Stimulated activated CD4-positive, alpha-beta T cell treated with anti-CD3 and anti-CD28 coated beads, Interleukin-4, amount 100 ng/mL, for 24 hours (primary cell): ENCODE measurements around the gene ANP32D.
"Not testable (repeated sequence)": the region's sequence is repeated elsewhere in the genome, so short reads cannot be mapped to it uniquely, and the experiment has no call there.

Experiments
- DNase-seq: peaks from one replicate; pipeline ENCODE4 v3.0.0-alpha.2; 2020

ANP32D gene

DNA sequence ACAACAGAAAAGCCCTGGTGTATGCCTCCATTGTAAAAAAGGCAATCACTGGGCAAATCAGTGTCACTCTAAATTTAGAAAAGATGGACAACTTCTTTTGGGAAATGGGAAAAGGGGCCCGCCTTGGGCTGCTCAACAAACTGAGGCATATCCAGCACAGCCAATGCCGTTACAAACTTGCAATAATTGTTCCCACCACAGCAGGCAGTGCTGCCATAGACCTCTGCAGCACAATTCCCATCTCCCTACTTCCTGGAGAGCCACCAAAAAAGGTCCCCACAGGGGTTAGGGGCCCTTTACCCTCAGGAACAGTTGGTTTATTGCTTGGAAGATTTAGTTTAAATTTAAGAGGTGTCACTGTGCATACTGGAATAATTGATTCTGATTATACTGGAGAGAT is 36.6 kb downstream of the ANP32D start:
- no peak for DNase-seq

DNA sequence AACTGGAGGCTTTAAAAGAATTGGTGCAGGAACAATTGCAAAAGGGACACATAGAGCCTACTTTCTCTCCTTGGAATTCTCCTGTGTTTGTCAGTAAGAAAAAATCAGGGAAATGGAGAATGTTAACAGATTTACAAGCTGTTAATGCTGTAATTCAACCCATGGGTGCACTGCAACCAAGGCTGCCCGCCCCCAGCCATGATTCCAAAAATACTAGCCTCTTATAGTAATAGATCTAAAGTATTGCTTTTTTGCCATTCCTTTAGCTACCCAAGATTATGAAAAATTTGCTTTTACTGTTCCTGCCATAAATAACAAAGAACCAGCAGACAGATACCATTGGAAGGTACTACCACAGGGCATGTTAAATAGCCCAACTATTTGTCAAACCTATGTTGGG is 37.8 kb downstream of the ANP32D start:
- DNase-seq = no peak

DNA sequence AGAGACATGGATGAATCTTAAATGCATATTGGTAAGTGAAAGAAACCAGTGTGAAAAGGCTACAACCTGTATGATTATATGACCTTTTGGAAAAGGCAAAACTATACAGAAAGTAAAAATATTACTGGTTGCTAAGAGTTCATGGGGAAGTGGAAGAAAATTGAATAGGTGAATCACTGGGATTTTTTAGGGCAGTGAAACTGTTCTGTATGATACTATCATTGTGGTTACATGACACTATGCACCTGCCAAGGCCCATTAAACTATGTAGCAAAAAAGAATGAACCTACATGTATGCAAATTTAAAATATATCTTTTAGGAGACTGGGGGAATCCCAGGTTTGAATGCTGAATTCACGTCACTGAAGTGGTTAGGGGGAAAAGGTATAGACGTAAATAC is 40.5 kb downstream of the ANP32D start:
- peak; percentile 11 for DNase-seq

- DNase-seq = no peak
Observed at GRCh38 chr12:48514728-48515127, 42.4 kb downstream of the ANP32D start.

DNA sequence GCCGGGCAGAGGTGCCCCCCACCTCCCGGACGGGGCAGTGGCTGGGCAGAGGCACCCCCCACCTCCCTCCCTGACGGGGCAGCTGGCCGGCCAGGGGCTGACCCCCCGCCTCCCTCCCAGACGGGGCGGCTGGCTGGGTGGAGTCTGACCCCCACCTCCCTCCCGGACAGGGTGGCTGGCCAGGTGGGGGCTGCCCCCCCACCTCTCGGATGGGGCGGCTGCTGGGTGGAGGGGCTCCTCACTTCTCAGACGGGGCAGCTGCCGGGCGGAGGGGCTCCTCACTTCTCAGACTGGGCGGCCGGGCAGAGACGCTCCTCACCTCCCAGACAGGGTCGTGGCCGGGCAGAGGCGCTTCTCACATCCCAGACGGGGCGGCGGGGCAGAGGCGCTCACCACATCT is 48.0 kb downstream of the ANP32D start:
- DNase-seq = not testable (repeated sequence)
